GM18520 (cell line): ENCODE results near the gene CBLL1.

Experiments
- ATAC-seq: cut with Tn5 transposase; IDR thresholded peaks from one replicate; pipeline ENCODE4 v1.9.1; 2021; ENCODE audit not compliant: unreplicated experiment

The CBLL1 gene

GRCh38 chr7:107742678-107743566 lies 1.0 kb upstream of the CBLL1 start:
- peak; percentile 11 for ATAC-seq

DNA sequence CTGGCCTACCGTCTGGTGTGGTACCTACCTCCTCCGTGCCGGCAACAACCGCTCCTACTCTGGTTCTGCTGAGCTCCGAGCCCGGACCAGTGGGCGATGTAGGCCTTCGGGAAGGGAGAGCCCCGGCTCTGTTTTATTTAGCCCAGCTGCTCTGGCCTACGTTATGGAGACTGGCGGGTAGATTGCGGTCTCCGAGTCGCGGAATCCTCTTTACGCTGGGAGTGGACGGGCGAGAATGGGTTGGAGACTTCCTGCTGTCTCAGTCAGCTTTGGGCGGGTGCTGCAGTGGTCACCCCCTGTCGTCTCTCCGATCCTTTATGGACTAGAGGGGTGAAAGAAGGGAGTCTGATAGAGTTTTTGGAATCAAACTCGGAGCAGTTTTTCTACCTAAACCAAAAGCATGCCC lies 406 bp downstream of the CBLL1 start:
- ATAC-seq, result peak; percentile 19

- ATAC-seq, result no peak
These were observed 2.1 kb downstream of the CBLL1 start for GRCh38 chr7:107746006-107746405.

- ATAC-seq, result no peak
These were observed 7.2 kb downstream of the CBLL1 start for GRCh38 chr7:107751113-107751512.

DNA sequence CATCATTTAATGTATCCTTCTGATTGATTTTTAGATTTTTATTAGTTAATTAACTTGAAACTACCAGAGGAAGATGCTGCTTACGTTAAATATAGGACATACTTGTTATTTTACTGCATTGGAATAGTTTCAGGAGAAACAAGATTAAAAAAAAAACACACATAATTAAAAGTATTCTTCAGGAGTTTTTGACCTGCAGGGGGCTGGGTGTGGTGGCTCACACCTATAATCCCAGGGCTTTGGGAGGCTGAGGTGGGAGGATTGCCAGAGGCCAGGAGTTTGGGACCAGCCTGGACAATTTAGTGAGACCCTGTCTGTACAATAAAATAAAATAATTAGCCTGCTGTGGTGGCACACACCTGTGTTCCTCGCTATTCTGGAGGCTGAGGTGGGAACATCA lies 10.7 kb downstream of the CBLL1 start:
- ATAC-seq, result no peak

GRCh38 chr7:107758667-107759066 lies 14.7 kb downstream of the CBLL1 start:
- ATAC-seq, result no peak

- ATAC-seq, result no peak
These were observed 23.4 kb downstream of the CBLL1 start for GRCh38 chr7:107767391-107767790.

DNA sequence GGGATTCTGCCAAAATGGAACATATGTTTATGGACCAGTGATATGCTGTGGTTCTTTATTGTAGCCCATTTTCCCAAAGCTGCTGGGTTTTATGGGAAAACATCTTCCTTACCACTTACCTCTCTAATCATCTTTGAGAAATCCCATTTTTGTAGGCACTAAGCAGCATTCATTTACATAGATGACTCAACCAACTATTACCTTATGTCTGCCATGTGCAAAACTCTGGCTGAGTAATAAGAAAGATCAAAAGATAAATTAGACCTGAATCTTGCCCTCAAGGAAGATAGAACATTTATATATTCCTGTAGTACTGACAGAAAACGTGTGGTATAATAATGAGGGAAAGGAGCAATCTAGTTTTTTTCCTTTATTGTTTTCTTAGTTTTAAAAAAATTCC lies 24.3 kb downstream of the CBLL1 start:
- no peak for ATAC-seq

DNA sequence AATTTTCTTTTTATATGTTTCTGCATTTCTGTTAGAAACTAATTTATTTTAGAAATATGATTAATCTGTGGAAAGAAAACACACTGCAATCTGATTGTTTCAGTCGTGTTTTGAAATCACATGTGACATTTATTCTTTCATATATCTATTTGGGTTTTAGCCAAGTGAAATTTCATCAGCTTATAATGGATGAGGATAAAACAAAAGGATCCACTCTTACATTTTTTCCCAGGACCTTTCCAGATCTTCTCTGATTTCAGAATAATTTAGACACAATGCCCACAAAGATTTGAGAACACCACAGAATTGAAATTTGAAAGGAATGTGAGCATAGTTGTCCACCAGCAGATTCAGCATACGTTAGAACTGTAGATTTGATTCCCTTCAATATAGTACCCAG lies 29.1 kb downstream of the CBLL1 start:
- ATAC-seq, result no peak

GRCh38 chr7:107777702-107778101 lies 33.8 kb downstream of the CBLL1 start:
- ATAC-seq, result no peak

DNA sequence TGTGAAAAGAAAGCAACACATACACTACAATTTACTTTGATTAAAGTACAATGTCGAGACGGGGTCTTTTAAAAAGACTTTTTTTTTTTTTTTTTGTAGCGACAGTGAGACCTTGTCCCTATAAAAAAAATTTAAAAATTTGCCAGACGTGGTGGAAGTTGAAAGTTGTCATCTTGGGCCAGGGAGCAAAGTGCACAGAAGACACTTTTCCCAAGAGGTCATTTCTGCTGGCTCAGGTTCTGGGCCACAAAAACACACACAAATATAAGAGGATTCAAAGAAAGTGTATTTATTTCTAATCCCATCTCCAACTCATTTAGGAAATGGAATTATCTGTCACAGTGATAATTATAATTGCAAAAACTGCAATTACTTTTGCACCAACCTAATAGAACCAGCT lies 34.3 kb downstream of the CBLL1 start:
- no peak for ATAC-seq

GRCh38 chr7:107779647-107780099 lies 35.7 kb downstream of the CBLL1 start:
- ATAC-seq, result no peak

GRCh38 chr7:107782374-107782773 lies 38.4 kb downstream of the CBLL1 start:
- no peak for ATAC-seq

DNA sequence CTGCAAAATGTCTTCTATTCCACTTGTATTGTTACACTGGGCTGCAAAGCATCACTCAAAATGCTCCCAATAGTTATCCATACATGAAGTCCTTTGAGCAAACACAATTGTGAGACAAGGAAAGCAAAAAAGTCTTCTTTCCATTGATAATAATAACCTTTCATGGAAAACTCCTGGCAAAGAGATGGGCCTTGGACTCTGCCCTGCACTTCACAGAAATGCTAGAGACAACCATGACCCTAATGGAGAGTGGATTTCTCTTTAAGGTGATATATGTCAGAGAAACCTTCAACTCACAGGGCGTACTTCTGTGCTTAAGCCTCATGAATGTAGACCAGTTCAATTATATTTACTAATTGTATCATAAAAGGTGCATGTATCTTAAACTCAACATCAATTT lies 39.7 kb downstream of the CBLL1 start:
- ATAC-seq, result no peak

- no peak for ATAC-seq
These were observed 41.2 kb downstream of the CBLL1 start for GRCh38 chr7:107785170-107785569.

GRCh38 chr7:107785926-107786325 lies 42.0 kb downstream of the CBLL1 start:
- ATAC-seq, result no peak

DNA sequence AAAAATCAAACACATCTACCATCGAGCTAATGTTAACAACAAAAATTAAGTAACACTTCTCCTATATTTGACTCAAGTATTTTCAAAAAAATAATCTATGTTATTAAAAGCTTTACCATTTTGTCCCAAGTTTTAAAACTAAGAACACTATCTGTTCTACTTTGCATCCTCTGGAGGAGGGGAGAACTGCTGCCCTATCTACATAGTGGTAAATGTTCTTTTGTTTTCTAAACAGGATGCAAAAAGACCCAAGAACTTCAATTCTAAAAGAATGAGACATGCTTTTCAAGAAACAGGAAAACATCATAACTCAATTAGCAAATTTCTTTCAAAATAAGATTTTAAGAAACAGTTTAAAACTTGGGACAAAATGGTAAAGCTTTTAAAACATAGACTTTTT lies 44.3 kb downstream of the CBLL1 start:
- ATAC-seq, result no peak

GRCh38 chr7:107788662-107789061 lies 44.7 kb downstream of the CBLL1 start:
- no peak for ATAC-seq

GRCh38 chr7:107789647-107790046 lies 45.7 kb downstream of the CBLL1 start:
- no peak for ATAC-seq

- no peak for ATAC-seq
These were observed 48.4 kb downstream of the CBLL1 start for GRCh38 chr7:107792364-107792763.

- ATAC-seq, result no peak
These were observed 55.8 kb downstream of the CBLL1 start for GRCh38 chr7:107799647-107800264.

- no peak for ATAC-seq
These were observed 59.2 kb downstream of the CBLL1 start, which contains the start of gene SLC26A3 for GRCh38 chr7:107803009-107803610. TSS of gene SLC26A3 (minus strand) at chr7:107803223. CDS start at chr7:107794509, 8,714 bp downstream.
